Measurements from ENCODE around the gene WDSUB1. TPM values are rescaled to one million over a fixed set of nuclear protein-coding genes. Genes with fewer than 3 reads are reported as not detected.

Gene WDSUB1
- total and polyA plus RNA-seq, 2 of the 4 experiments (the other 2 are of a cell fraction) = 4.8 to 5.2 TPM

DNA sequence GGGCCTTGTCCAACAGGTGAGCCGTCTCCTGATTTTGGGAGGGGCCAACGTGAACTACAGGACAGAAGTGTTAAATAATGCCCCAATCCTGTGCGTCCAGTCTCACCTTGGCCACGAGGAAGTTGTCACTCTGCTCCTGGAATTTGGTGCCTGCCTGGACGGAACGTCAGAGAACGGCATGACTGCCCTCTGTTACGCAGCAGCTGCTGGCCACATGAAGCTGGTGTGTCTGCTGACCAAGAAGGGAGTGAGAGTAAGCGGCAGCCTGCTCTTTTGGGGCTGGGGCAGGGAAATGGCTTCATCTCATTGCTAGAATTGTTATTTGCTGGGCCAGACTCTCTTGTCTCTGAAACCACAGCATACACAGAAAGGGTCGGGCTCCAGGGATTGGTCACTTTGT, 92.3 kb downstream of the WDSUB1 start:
- no peak overlapping the region for H2BK20ac ChIP-seq (ENCODE audit: low read depth, low read length)
- no peak overlapping the region for H2BK5ac ChIP-seq (ENCODE audit: low read depth, low read length, poor library complexity, severe bottlenecking)
- CTCF ChIA-PET = no interaction called here
- no peak overlapping the region for H3K4me2 ChIP-seq (ENCODE audit: low read depth, low read length)
- no TSS peak for BruUV-seq (replicated peaks)
- no peak overlapping the region for H3K14ac ChIP-seq (replicated peaks; ENCODE audit: low read depth, low read length)
- no peaks in the 10 kb centered on the region for H3K27me3 ChIP-seq (ENCODE audit: control insufficient read depth, insufficient read depth, low read length)
- DNase-seq (no peak), ATAC-seq (ENCODE audit: low read depth) (no peak)
- H3K9ac ChIP-seq (ENCODE audit: low read depth, low read length) = no peak overlapping the region
- H4K20me1 ChIP-seq (ENCODE audit: insufficient read depth, low read length) = 0 out of 2 replicates have a peak, but pooled peaks cover under 1% of the 10 kb centered on the region
- H3K23ac ChIP-seq (ENCODE audit: low read depth, low read length) = no peak overlapping the region
- no peak overlapping the region for H2AK5ac ChIP-seq (ENCODE audit: low read depth, low read length)
- TF ChIP-seq RFX5 (IDR thresholded peaks at IDR 0.05; ENCODE audit: low read depth, low read length) = no peak
- TF ChIP-seq, protein P1, sequence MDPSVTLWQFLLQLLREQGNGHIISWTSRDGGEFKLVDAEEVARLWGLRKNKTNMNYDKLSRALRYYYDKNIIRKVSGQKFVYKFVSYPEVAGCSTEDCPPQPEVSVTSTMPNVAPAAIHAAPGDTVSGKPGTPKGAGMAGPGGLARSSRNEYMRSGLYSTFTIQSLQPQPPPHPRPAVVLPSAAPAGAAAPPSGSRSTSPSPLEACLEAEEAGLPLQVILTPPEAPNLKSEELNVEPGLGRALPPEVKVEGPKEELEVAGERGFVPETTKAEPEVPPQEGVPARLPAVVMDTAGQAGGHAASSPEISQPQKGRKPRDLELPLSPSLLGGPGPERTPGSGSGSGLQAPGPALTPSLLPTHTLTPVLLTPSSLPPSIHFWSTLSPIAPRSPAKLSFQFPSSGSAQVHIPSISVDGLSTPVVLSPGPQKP (IDR thresholded peaks at IDR 0.05; ENCODE audit: borderline replicate concordance, low read depth, low read length) = no peak
- TF ChIP-seq CHD1 (IDR thresholded peaks at IDR 0.05; ENCODE audit: low read depth, low read length) = no peak
- no peak for TF ChIP-seq MAZ (IDR thresholded peaks at IDR 0.05; ENCODE audit: borderline replicate concordance, low read depth, low read length)
- no peak for TF ChIP-seq FOS (IDR thresholded peaks at IDR 0.05; ENCODE audit: low read depth, low read length)
- TF ChIP-seq, protein P2, sequence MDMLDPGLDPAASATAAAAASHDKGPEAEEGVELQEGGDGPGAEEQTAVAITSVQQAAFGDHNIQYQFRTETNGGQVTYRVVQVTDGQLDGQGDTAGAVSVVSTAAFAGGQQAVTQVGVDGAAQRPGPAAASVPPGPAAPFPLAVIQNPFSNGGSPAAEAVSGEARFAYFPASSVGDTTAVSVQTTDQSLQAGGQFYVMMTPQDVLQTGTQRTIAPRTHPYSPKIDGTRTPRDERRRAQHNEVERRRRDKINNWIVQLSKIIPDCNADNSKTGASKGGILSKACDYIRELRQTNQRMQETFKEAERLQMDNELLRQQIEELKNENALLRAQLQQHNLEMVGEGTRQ (IDR thresholded peaks at IDR 0.05; ENCODE audit: low read depth, low read length) = no peak
- TF ChIP-seq BHLHE40 (IDR thresholded peaks at IDR 0.05; ENCODE audit: low read depth, low read length) = no peak
- peaks cover 7% of the 10 kb centered on the region; the same call in 1 of the 2 replicates for H3K9me1 ChIP-seq (ENCODE audit: insufficient read depth, low read length)
- no peak overlapping the region for H2AK9ac ChIP-seq (replicated peaks; ENCODE audit: low read depth, low read length, poor library complexity)
- H3K4me1 ChIP-seq (ENCODE audit: control insufficient read depth, insufficient read depth, low read length) = no peaks in the 10 kb centered on the region
- no peak overlapping the region for H2BK120ac ChIP-seq (ENCODE audit: low read depth, low read length)
- H3K79me1 ChIP-seq (ENCODE audit: low read depth in 1 of 2, low read length in 2 of 2) = 0 out of 4 replicates have a peak, but pooled peaks cover 0 to 3% of the 10 kb centered on the region in 2 experiments
- H2AFZ ChIP-seq (replicated peaks; ENCODE audit: low read length, poor library complexity) = no peak overlapping the region
- no peak overlapping the region for H3K56ac ChIP-seq (ENCODE audit: extremely low read depth, insufficient read depth, low read length)
- H3K27ac ChIP-seq (ENCODE audit: insufficient read depth, low read length) = no peak overlapping the region
- H3K36me3 ChIP-seq (ENCODE audit: control insufficient read depth, insufficient read depth, low read length) = peaks cover 34% of the 10 kb centered on the region
- no peak overlapping the region for H4K8ac ChIP-seq (ENCODE audit: low read depth in 2 of 2, low read length in 2 of 2)
- no peak overlapping the region for H3K18ac ChIP-seq (ENCODE audit: low read depth, low read length)
- no peak overlapping the region for H4K91ac ChIP-seq (ENCODE audit: insufficient read depth, low read depth, low read length)
- POLR2A ChIA-PET (ENCODE audit: unreplicated experiment) = no interaction called here
- H3K9me3 ChIP-seq (ENCODE audit: control insufficient read depth, insufficient read depth, low read length) = no peaks in the 10 kb centered on the region
- in situ Hi-C loops (cut with MboI; ENCODE audit: low sequenced_read_pairs) = no loop called here
- no peak overlapping the region for H3K4me3 ChIP-seq (ENCODE audit: insufficient read depth, low read depth, low read length)
- H2BK15ac ChIP-seq (ENCODE audit: low read depth, low read length) = no peak overlapping the region
- 94% methylated on average over 6 of the region's 10 CpGs; no CpG with 5 or more reads in 1 of the 2 experiments for WGBS, 2 experiments (ENCODE audit: extremely low coverage in 2 of 2, insufficient read length in 1 of 2)
- H4K5ac ChIP-seq (ENCODE audit: low read depth, low read length) = no peak overlapping the region
- intact Hi-C loops (cut with micrococcal nuclease) = no loop called here
- H3K4ac ChIP-seq (ENCODE audit: low read depth, low read length) = no peak overlapping the region
- dilution Hi-C loops (cut with HindIII; ENCODE audit: low sequenced_read_pairs, unreplicated experiment) = no loop called here
